Heart left ventricle (tissue), 13 donors: ENCODE measurements around the gene TRIP13.

Source experiments
- CTCF ChIP-seq, 12 donors: fragments of 200-600 bp; sonication (generic) in 4 of 12; IDR thresholded peaks; one replicate each; pipeline versions ENCODE4 v1.5.0 to v1.8.0; 2018 to 2022; ENCODE audit warnings: antibody characterized with exemption in 12 of 12, mild to moderate bottlenecking in 5 of 12
- POLR2A ChIP-seq, 2 donors: fragments of 450-650 bp; IDR thresholded peaks; one replicate each; pipeline ENCODE4 v1.6.1; 2017; ENCODE audit warnings: antibody characterized with exemption in 2 of 2, mild to moderate bottlenecking in 2 of 2, moderate library complexity in 2 of 2
- donor health status: ischemic (EF 13 %, LVEDD 7.1; RV severe dilation, severe dysfunction).
- donor health status: DM: no; HTN: yes; CAD: no.
- donor health status: DM: no; HTN: no; CAD: no.
- donor health status: ischemic (EF 25% LVEDD 6.9; RV normal size, moderate dysfunction).
- donor health status: ischemic (EF 25% LVEDD 5.7; RV mildly dilated, moderate dysfunction).
- donor health status: ischemic (EF 35%, LVEDD 5.7; RV mildly dilated, moderate dysfunction).
- donor health status: nonischemic (EF 11% LVEDD 7.7; RV severe dilation, severe dysfunction).
- donor health status: DM: yes; HTN: yes; CAD: no.
- donor health status: PGD.
- donor health status: ischemic (EF 29% LVEDD 5.4; RV normal size, mild dysfunction).
- donor health status: nonischemic (EF 23%, LVEDD 6.1; RV moderate dilation, normal function).

GRCh38 chr5:861442-862366 is 31.0 kb upstream of the TRIP13 start:
- TF ChIP-seq POLR2A (IDR thresholded peaks at IDR 0.05), result no peak
- TF ChIP-seq CTCF (IDR thresholded peaks at IDR 0.05), result no peak
